ENCODE measurements around the gene MORN1.

DNA sequence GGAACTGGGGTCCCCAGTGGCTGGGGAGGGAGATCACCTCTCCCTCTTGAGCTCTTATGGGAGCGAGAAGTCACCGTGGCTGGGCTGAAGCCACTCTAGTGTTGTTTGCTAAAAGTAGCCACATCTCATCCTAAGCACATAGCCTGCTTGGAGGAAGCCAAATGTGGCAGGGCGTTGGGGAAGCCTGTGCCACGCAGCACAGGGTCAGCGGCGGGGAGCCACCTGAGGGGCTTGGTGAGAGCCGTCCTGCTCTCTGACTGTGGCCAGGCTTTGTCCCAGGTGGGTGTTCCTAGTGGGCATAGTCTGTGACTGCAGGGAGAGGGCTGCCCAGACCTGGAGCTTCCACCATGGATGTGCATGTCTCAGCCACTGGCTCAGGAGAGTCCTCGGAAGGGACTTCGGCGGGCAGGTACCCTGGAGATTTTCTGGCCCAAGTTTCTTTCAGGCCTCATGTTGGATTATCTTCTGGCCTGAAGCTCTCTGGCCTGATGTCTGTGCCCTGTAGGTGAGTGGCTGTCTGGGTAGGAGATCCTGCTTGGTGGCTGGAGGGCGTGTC is 38.9 kb downstream of the MORN1 start:
- TF ChIP-seq CTCF (optimal IDR thresholded peaks at IDR 0.05 in 1 of 3, IDR thresholded peaks at IDR 0.05 in 1 of 3, conservative IDR thresholded peaks at IDR 0.05 in 1 of 3; ENCODE audit: extremely low read depth in 1 of 3, insufficient read depth in 2 of 3, low read length in 3 of 3), result no peak
- no peak for TF ChIP-seq EZH2 (IDR thresholded peaks at IDR 0.05; ENCODE audit: low read length)
